Measurements from ENCODE around the gene RPS3.

The RPS3 gene

GRCh38 chr11:75399344-75400145, at the start of gene RPS3 (continued):
- no peak for TF ChIP-seq ZNF239 (tag by site-specific recombination; IDR thresholded peaks at IDR 0.05)
- TF ChIP-seq ZNF677 (tag by site-specific recombination; IDR thresholded peaks at IDR 0.05), result no peak
- TF ChIP-seq ZBTB10 (tag by site-specific recombination; IDR thresholded peaks at IDR 0.05), result 0 out of 2 replicates have a peak, but pooled peaks have one; percentile 39
- TF ChIP-seq ZNF354C (tag by site-specific recombination; IDR thresholded peaks at IDR 0.05; ENCODE audit: borderline replicate concordance, low read depth), result no peak
- no peak for TF ChIP-seq GLI2 (tag by site-specific recombination; IDR thresholded peaks at IDR 0.05; ENCODE audit: borderline replicate concordance, low read depth)
- no peak for TF ChIP-seq ZNF274 (IDR thresholded peaks at IDR 0.05; ENCODE audit: low read length)
- TF ChIP-seq ZNF274 (tag by site-specific recombination; IDR thresholded peaks at IDR 0.05; ENCODE audit: borderline replicate concordance), result no peak
- no peak; the same call in 1 of the 2 replicates for TF ChIP-seq KLF9 (tag by site-specific recombination; IDR thresholded peaks at IDR 0.05; ENCODE audit: low read depth)
- TF ChIP-seq ZNF350 (tag by site-specific recombination; IDR thresholded peaks at IDR 0.05), result no peak
- TF ChIP-seq ZBTB44 (tag by site-specific recombination; IDR thresholded peaks at IDR 0.05), result no peak
- TF ChIP-seq ZNF114 (tag by site-specific recombination; IDR thresholded peaks at IDR 0.05), result no peak
- TF ChIP-seq ZSCAN23 (tag by site-specific recombination; IDR thresholded peaks at IDR 0.05), result no peak
- TF ChIP-seq ZBTB11 (tag by site-specific recombination; conservative IDR thresholded peaks at IDR 0.05; ENCODE audit: low read depth), result peak; percentile 97
- no peak for TF ChIP-seq ZNF529 (tag by site-specific recombination; IDR thresholded peaks at IDR 0.05; ENCODE audit: insufficient replicate concordance)
- no peak for TF ChIP-seq ZNF48 (tag by site-specific recombination; IDR thresholded peaks at IDR 0.05)
- no peak for TF ChIP-seq ZNF510 (tag by site-specific recombination; IDR thresholded peaks at IDR 0.05; ENCODE audit: insufficient replicate concordance)
- TF ChIP-seq ZNF157 (tag by site-specific recombination; IDR thresholded peaks at IDR 0.05), result no peak
- TF ChIP-seq ZFP3 (tag by site-specific recombination; IDR thresholded peaks at IDR 0.05; ENCODE audit: low read depth), result no peak
- no peak for TF ChIP-seq ZNF23 (tag by site-specific recombination; IDR thresholded peaks at IDR 0.05; ENCODE audit: borderline replicate concordance)
- no peak for TF ChIP-seq ZNF549 (tag by site-specific recombination; IDR thresholded peaks at IDR 0.05)
- no peak for TF ChIP-seq ZBTB7A (tag by site-specific recombination; IDR thresholded peaks at IDR 0.05; ENCODE audit: low read depth)
- no peak for TF ChIP-seq ZNF18 (tag by site-specific recombination; IDR thresholded peaks at IDR 0.05)
- TF ChIP-seq ZNF585B (tag by site-specific recombination; IDR thresholded peaks at IDR 0.05), result no peak
- TF ChIP-seq SCRT1 (tag by site-specific recombination; IDR thresholded peaks at IDR 0.05; ENCODE audit: borderline replicate concordance), result no peak
- TF ChIP-seq ZNF184 (tag by site-specific recombination; IDR thresholded peaks at IDR 0.05), result no peak
- peak; percentile 38; the same call in 1 of the 2 replicates for TF ChIP-seq INSM2 (tag by site-specific recombination; IDR thresholded peaks at IDR 0.05)
- no peak for TF ChIP-seq ZNF670 (tag by site-specific recombination; IDR thresholded peaks at IDR 0.05; ENCODE audit: low read depth)
- peak; percentile 85 for TF ChIP-seq SP7 (tag by site-specific recombination; IDR thresholded peaks at IDR 0.05)
- TF ChIP-seq ZNF626 (tag by site-specific recombination; IDR thresholded peaks at IDR 0.05), result no peak

Measured in HEK293 (cell line).